Tibial nerve (tissue), 4 donors: ENCODE measurements around the gene PEX6. TPM values are rescaled to one million over a fixed set of nuclear protein-coding genes. Genes with fewer than 3 reads are reported as not detected.

ENCODE experiments used
- DNase-seq, 2 donors: peaks; one replicate each; pipeline ENCODE4 v3.0.0-alpha.2; 2019; ENCODE audit warnings: low spot score in 2 of 2
- H3K27ac ChIP-seq, 4 donors: fragments of 200-600 bp; sonication (generic) in 3 of 4; one replicate each; pipeline ENCODE4 v1.5.1; 2017 to 2019; ENCODE audit warnings: mild to moderate bottlenecking in 1 of 4
- H3K27me3 ChIP-seq, 2 donors: fragments of 200-600 bp; sonication (generic) in 1 of 2; one replicate each; pipeline versions ENCODE4 v1.5.1 to v1.6.0; 2017 to 2019
- H3K36me3 ChIP-seq, 3 donors: fragments of 200-600 bp; sonication (generic); one replicate each; pipeline ENCODE4 v1.5.1; 2018 to 2019
- H3K4me1 ChIP-seq, 4 donors: fragments of 200-600 bp; sonication (generic) in 3 of 4; one replicate each; pipeline ENCODE4 v1.5.1; 2017 to 2019
- H3K4me3 ChIP-seq, 4 donors: fragments of 200-600 bp; sonication (generic) in 3 of 4; one replicate each; pipeline ENCODE4 v1.5.1; 2017 to 2019; ENCODE audit warnings: mild to moderate bottlenecking in 1 of 4, moderate library complexity in 1 of 4
- H3K9me3 ChIP-seq, 4 donors: fragments of 200-600 bp; sonication (generic) in 3 of 4; one replicate each; pipeline ENCODE4 v1.5.1; 2017 to 2019
- EP300 ChIP-seq, 2 donors: sonication (generic); formaldehyde crosslinking; IDR thresholded peaks; one replicate each; pipeline ENCODE4 v1.6.1; 2017; ENCODE audit warnings: antibody characterized with exemption in 2 of 2, mild to moderate bottlenecking in 1 of 2
- POLR2A ChIP-seq, 2 donors: fragments of 450-650 bp; IDR thresholded peaks; one replicate each; pipeline ENCODE4 v1.6.1; 2017; ENCODE audit warnings: antibody characterized with exemption in 2 of 2, mild to moderate bottlenecking in 2 of 2, moderate library complexity in 2 of 2
- WGBS, 2 donors: methylation state at CpG; one replicate each; pipeline ENCODE4 v1.1.5; 2018; 5-methylcytosine and 5-hydroxymethylcytosine counted together
- total RNA-seq, 4 donors: library from RNA; depleted of rRNA; stranded (reverse); fragments of >200 nt; gene quantifications; one replicate each; pipeline ENCODE4 v1.1.0, GENCODE V29; 2016
- TF ChIP-seq, protein P1 (sequence below), 5 experiments: fragments of 200-600 bp in 3 of 5; fragments of 450-650 bp in 2 of 5; sonication (generic) in 3 of 5; IDR thresholded peaks; one replicate each; pipeline ENCODE4 v1.5.1; 2016 to 2019; ENCODE audit warnings: antibody characterized with exemption in 5 of 5, mild to moderate bottlenecking in 3 of 5, moderate library complexity in 2 of 5

PEX6 gene
- total RNA-seq, 4 donors from 2014 or later, result 20.3 to 32.8 (median 27.3) TPM

- DNase-seq, result no peak
- no peaks in the 10 kb centered on the region for H3K9me3 ChIP-seq
- H3K4me1 ChIP-seq, result no peaks in the 10 kb centered on the region
- TF ChIP-seq POLR2A (IDR thresholded peaks at IDR 0.05), result no peak
- TF ChIP-seq EP300 (IDR thresholded peaks at IDR 0.05), result no peak
- WGBS, 2 donors, result 82 to 83% methylated on average over 4 of the region's 4 CpGs
- no peaks in the 10 kb centered on the region for H3K27me3 ChIP-seq
- peaks cover 0 to 58% (median 4%) of the 10 kb centered on the region in 3 donors for H3K36me3 ChIP-seq
- H3K4me3 ChIP-seq, result no peak overlapping the region
- H3K27ac ChIP-seq, result no peak overlapping the region
Observed at GRCh38 chr6:42970871-42971612, 7.9 kb downstream of the PEX6 start.

DNA sequence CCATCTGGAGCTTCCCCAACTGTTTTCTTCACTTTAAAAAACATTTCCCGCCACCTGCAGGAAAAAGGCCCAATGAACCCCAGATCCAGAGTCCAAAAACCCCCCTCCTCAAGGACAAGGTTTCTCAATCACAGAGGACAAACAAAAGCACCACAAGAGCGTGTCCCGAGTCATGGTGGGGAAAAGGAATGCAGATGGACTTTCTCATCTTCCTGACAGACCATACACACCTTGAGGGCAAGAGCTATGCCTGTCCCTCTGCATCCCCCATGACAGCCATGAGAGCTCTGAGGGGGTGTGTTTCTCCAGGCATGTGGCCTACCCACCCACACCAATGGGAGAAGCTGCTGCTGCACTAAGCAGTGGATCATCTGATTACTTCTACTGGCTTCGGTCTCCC lies 9.0 kb downstream of the PEX6 start:
- Histone ChIP-seq H3K27ac (no peak overlapping the region), H3K4me3 (no peak overlapping the region), H3K36me3 (peaks cover 0 to 67% (median 7%) of the 10 kb centered on the region in 3 donors), H3K4me1 (no peaks in the 10 kb centered on the region), H3K9me3 (no peaks in the 10 kb centered on the region), H3K27me3 (no peaks in the 10 kb centered on the region)
- 89 to 95% methylated on average over 4 of the region's 4 CpGs for WGBS, 2 donors
- no peak for DNase-seq
- TF ChIP-seq, protein P1, sequence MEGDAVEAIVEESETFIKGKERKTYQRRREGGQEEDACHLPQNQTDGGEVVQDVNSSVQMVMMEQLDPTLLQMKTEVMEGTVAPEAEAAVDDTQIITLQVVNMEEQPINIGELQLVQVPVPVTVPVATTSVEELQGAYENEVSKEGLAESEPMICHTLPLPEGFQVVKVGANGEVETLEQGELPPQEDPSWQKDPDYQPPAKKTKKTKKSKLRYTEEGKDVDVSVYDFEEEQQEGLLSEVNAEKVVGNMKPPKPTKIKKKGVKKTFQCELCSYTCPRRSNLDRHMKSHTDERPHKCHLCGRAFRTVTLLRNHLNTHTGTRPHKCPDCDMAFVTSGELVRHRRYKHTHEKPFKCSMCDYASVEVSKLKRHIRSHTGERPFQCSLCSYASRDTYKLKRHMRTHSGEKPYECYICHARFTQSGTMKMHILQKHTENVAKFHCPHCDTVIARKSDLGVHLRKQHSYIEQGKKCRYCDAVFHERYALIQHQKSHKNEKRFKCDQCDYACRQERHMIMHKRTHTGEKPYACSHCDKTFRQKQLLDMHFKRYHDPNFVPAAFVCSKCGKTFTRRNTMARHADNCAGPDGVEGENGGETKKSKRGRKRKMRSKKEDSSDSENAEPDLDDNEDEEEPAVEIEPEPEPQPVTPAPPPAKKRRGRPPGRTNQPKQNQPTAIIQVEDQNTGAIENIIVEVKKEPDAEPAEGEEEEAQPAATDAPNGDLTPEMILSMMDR (IDR thresholded peaks at IDR 0.05), result no peak
- TF ChIP-seq POLR2A (IDR thresholded peaks at IDR 0.05), result no peak

GRCh38 chr6:42969431-42969830 lies 9.6 kb downstream of the PEX6 start:
- DNase-seq, result no peak
- Histone ChIP-seq H3K36me3 (peaks cover 0 to 67% (median 7%) of the 10 kb centered on the region in 3 donors), H3K27ac (no peak overlapping the region), H3K4me1 (no peaks in the 10 kb centered on the region), H3K9me3 (no peaks in the 10 kb centered on the region), H3K4me3 (no peak overlapping the region), H3K27me3 (no peaks in the 10 kb centered on the region)
- no peak for TF ChIP-seq POLR2A (IDR thresholded peaks at IDR 0.05)
- 86 to 88% methylated on average over 2 of the region's 2 CpGs for WGBS, 2 donors

DNA sequence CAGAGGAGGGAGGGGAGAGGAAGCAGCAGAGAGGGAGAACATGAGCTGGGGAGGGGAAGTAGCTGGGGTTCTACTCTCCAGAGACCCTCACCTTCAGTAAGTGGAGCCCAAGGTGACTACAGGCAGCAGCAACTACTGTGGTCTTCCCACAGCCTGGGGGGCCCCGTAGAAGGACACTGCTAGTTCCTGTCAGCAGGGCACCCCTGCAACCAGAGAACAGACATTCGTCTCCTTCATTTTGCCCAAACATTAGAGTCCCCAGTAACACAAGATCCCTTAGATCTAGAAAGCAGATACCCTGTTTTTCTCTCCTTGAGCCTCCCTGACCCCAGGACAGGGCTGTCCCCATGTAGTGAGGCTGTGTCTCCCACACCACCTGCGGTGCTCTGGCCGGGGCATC lies 10.2 kb downstream of the PEX6 start:
- DNase-seq, result no peak
- peaks cover 0 to 69% (median 7%) of the 10 kb centered on the region in 3 donors for H3K36me3 ChIP-seq
- WGBS, 2 donors, result 67 to 76% methylated on average over 4 of the region's 4 CpGs

GRCh38 chr6:42968126-42968701 lies 10.8 kb downstream of the PEX6 start:
- DNase-seq, result no peak
- Histone ChIP-seq H3K27ac (no peak overlapping the region), H3K9me3 (no peaks in the 10 kb centered on the region), H3K27me3 (no peaks in the 10 kb centered on the region), H3K4me3 (no peak overlapping the region), H3K36me3 (peaks cover 0 to 69% (median 7%) of the 10 kb centered on the region in 3 donors), H3K4me1 (no peaks in the 10 kb centered on the region)
- 96 to 97% methylated on average over 12 of the region's 12 CpGs for WGBS, 2 donors
- no peak for TF ChIP-seq EP300 (IDR thresholded peaks at IDR 0.05)
- TF ChIP-seq, protein P1 (IDR thresholded peaks at IDR 0.05), result no peak
- TF ChIP-seq POLR2A (IDR thresholded peaks at IDR 0.05), result no peak

More for the DNA sequence above, 10.2 kb downstream of the PEX6 start:
- H3K4me3 ChIP-seq, result no peak overlapping the region
- H3K9me3 ChIP-seq, result no peaks in the 10 kb centered on the region
- H3K27me3 ChIP-seq, result no peaks in the 10 kb centered on the region
- H3K4me1 ChIP-seq, result no peaks in the 10 kb centered on the region
- TF ChIP-seq, protein P1 (IDR thresholded peaks at IDR 0.05), result no peak
- TF ChIP-seq POLR2A (IDR thresholded peaks at IDR 0.05), result no peak
- TF ChIP-seq EP300 (IDR thresholded peaks at IDR 0.05), result no peak
- no peak overlapping the region for H3K27ac ChIP-seq

GRCh38 chr6:42967228-42967627 lies 11.8 kb downstream of the PEX6 start:
- peaks cover 0 to 74% (median 7%) of the 10 kb centered on the region in 3 donors for H3K36me3 ChIP-seq
- 93 to 95% methylated on average over 11 of the region's 11 CpGs for WGBS, 2 donors
- no peaks in the 10 kb centered on the region for H3K27me3 ChIP-seq
- no peak for DNase-seq
- H3K4me3 ChIP-seq, result no peak overlapping the region
- no peaks in the 10 kb centered on the region for H3K4me1 ChIP-seq
- H3K9me3 ChIP-seq, result no peaks in the 10 kb centered on the region
- H3K27ac ChIP-seq, result no peak overlapping the region
- TF ChIP-seq POLR2A (IDR thresholded peaks at IDR 0.05), result no peak
- TF ChIP-seq, protein P1 (IDR thresholded peaks at IDR 0.05), result no peak
- no peak for TF ChIP-seq EP300 (IDR thresholded peaks at IDR 0.05)
